ENCODE data around the gene NSG2. TPM values are rescaled to one million over a fixed set of nuclear protein-coding genes. Genes with fewer than 3 reads are reported as not detected.
"Not testable (repeated sequence)": the region's sequence is repeated elsewhere in the genome, so short reads cannot be mapped to it uniquely, and the experiment has no call there.

Gene NSG2
- total RNA-seq, 1 donor from 2014 or later = 233 TPM

- H3K36me3 Mint-ChIP-seq (ENCODE audit: unreplicated experiment) = no peaks in the 10 kb centered on the region
Observed at GRCh38 chr5:174146556-174146955, 101.0 kb downstream of the NSG2 start.

GRCh38 chr5:174147012-174147411 is 101.5 kb downstream of the NSG2 start:
- not testable (repeated sequence) for DNase-seq; H3K36me3 Mint-ChIP-seq (ENCODE audit: unreplicated experiment); H3K9me3 Mint-ChIP-seq (ENCODE audit: unreplicated experiment); H3K4me3 Mint-ChIP-seq (ENCODE audit: unreplicated experiment); H3K27me3 Mint-ChIP-seq (ENCODE audit: unreplicated experiment); H3K4me1 Mint-ChIP-seq (ENCODE audit: low read depth, unreplicated experiment)
- peak overlapping the region; percentile 85 for H3K27ac Mint-ChIP-seq (ENCODE audit: unreplicated experiment)

More at GRCh38 chr5:174146556-174146955, 101.0 kb downstream of the NSG2 start:
- no peak for DNase-seq
- TF ChIP-seq CTCF (IDR thresholded peaks at IDR 0.05; ENCODE audit: partially characterized antibody, unreplicated experiment) = no peak
- Mint-ChIP-seq H3K4me1 (ENCODE audit: low read depth, unreplicated experiment) (peaks cover 7% of the 10 kb centered on the region), H3K4me3 (ENCODE audit: unreplicated experiment) (no peak overlapping the region), H3K9me3 (ENCODE audit: unreplicated experiment) (peaks cover 3% of the 10 kb centered on the region), H3K27me3 (ENCODE audit: unreplicated experiment) (peaks cover 2% of the 10 kb centered on the region), H3K27ac (ENCODE audit: unreplicated experiment) (peak overlapping the region; percentile 85)

GRCh38 chr5:174147551-174147950 is 102.0 kb downstream of the NSG2 start:
- no peak for TF ChIP-seq CTCF (IDR thresholded peaks at IDR 0.05; ENCODE audit: partially characterized antibody, unreplicated experiment)

GRCh38 chr5:174148721-174149120 is 103.2 kb downstream of the NSG2 start:
- no peak for TF ChIP-seq CTCF (IDR thresholded peaks at IDR 0.05; ENCODE audit: partially characterized antibody, unreplicated experiment)
- no peaks in the 10 kb centered on the region for H3K36me3 Mint-ChIP-seq (ENCODE audit: unreplicated experiment)
- H3K9me3 Mint-ChIP-seq (ENCODE audit: unreplicated experiment) = peaks cover 3% of the 10 kb centered on the region
- H3K4me1 Mint-ChIP-seq (ENCODE audit: low read depth, unreplicated experiment) = peaks cover 10% of the 10 kb centered on the region
- H3K4me3 Mint-ChIP-seq (ENCODE audit: unreplicated experiment) = no peak overlapping the region
- no peak overlapping the region for H3K27ac Mint-ChIP-seq (ENCODE audit: unreplicated experiment)
- no peak for DNase-seq
- peaks cover 2% of the 10 kb centered on the region for H3K27me3 Mint-ChIP-seq (ENCODE audit: unreplicated experiment)

More at GRCh38 chr5:174147551-174147950, 102.0 kb downstream of the NSG2 start:
- Mint-ChIP-seq H3K4me3 (ENCODE audit: unreplicated experiment) (no peak overlapping the region), H3K4me1 (ENCODE audit: low read depth, unreplicated experiment) (peaks cover 10% of the 10 kb centered on the region), H3K27ac (ENCODE audit: unreplicated experiment) (no peak overlapping the region), H3K36me3 (ENCODE audit: unreplicated experiment) (no peaks in the 10 kb centered on the region), H3K27me3 (ENCODE audit: unreplicated experiment) (peaks cover 2% of the 10 kb centered on the region), H3K9me3 (ENCODE audit: unreplicated experiment) (peaks cover 3% of the 10 kb centered on the region)
- no peak for DNase-seq

- H3K27ac Mint-ChIP-seq (ENCODE audit: unreplicated experiment) = no peak overlapping the region
- H3K36me3 Mint-ChIP-seq (ENCODE audit: unreplicated experiment) = no peaks in the 10 kb centered on the region
- H3K4me3 Mint-ChIP-seq (ENCODE audit: unreplicated experiment) = no peak overlapping the region
- peaks cover 10% of the 10 kb centered on the region for H3K4me1 Mint-ChIP-seq (ENCODE audit: low read depth, unreplicated experiment)
- TF ChIP-seq CTCF (IDR thresholded peaks at IDR 0.05; ENCODE audit: partially characterized antibody, unreplicated experiment) = no peak
- H3K27me3 Mint-ChIP-seq (ENCODE audit: unreplicated experiment) = peaks cover 2% of the 10 kb centered on the region
- peaks cover 3% of the 10 kb centered on the region for H3K9me3 Mint-ChIP-seq (ENCODE audit: unreplicated experiment)
- DNase-seq = no peak
Observed at GRCh38 chr5:174149426-174149825, 103.9 kb downstream of the NSG2 start.
